Measurements from ENCODE around the gene PDE3B.

The PDE3B gene

GRCh38 chr11:14617241-14618027 lies 26.2 kb upstream of the PDE3B start:
- no peak for DNase-seq (ENCODE audit: low read depth)
- TF ChIP-seq, protein P1, sequence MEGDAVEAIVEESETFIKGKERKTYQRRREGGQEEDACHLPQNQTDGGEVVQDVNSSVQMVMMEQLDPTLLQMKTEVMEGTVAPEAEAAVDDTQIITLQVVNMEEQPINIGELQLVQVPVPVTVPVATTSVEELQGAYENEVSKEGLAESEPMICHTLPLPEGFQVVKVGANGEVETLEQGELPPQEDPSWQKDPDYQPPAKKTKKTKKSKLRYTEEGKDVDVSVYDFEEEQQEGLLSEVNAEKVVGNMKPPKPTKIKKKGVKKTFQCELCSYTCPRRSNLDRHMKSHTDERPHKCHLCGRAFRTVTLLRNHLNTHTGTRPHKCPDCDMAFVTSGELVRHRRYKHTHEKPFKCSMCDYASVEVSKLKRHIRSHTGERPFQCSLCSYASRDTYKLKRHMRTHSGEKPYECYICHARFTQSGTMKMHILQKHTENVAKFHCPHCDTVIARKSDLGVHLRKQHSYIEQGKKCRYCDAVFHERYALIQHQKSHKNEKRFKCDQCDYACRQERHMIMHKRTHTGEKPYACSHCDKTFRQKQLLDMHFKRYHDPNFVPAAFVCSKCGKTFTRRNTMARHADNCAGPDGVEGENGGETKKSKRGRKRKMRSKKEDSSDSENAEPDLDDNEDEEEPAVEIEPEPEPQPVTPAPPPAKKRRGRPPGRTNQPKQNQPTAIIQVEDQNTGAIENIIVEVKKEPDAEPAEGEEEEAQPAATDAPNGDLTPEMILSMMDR (conservative IDR thresholded peaks at IDR 0.05; ENCODE audit: low read length) = no peak
- H3K4me3 ChIP-seq (ENCODE audit: low read length) = no peak overlapping the region

DNA sequence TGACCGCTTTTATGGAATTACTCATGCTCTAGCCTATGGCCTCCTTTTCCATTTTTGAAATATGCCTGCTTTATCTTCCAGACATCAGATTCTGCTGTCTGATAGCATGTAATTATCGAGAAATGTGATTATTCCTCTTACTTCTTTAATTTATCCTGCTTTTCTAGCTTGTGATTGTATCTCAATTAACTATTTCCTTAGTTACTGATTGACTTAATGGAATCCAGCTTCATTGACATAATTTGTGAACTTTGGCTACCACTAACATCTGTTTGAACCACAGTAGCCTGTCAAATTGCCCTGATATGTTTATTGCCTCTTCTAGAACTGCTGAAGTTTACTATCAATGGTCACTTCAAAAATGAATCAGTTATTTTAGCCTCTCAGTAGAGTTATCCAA lies 25.5 kb upstream of the PDE3B start:
- TF ChIP-seq, protein P1 (conservative IDR thresholded peaks at IDR 0.05; ENCODE audit: low read length) = no peak
- H3K4me3 ChIP-seq (ENCODE audit: low read length) = no peak overlapping the region
- DNase-seq (ENCODE audit: low read depth) = no peak

- no peak overlapping the region for H3K4me3 ChIP-seq (ENCODE audit: low read length)
- DNase-seq (ENCODE audit: low read depth) = no peak
- TF ChIP-seq, protein P1 (conservative IDR thresholded peaks at IDR 0.05; ENCODE audit: low read length) = no peak
These were observed 23.7 kb upstream of the PDE3B start for GRCh38 chr11:14619603-14620531.

DNA sequence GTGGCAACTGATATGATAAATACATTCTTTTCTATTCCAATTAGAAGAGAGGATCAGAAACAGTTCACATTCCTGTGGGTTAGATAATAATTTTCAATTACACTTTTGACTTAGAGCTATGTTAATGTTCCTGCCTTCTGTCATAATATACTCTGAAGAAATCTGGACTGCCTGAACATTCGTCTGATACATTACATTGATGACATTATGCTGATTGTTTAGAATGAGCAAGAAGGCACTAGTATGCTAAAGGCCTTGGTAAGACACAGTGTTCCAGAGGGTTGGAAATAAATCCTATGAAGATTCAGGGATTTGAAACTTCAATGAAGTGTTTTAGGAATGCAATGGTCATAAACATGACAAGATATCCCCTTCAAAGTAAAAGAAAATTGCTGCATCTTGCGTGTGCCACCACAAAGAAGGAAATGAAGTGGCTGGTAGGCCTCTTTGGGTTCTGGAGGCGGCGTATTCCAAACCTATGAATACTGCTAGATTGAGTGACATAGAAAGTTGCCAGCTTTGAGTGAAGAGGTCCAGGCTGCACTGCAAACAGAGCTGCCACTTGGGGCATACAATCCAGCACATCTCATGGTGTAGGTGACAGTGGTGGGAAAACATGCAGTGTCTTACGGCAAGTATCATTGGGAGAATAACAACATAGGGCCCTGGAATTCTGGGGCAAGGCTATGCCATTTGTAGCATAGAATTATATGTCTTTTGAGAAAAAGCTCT lies 21.2 kb upstream of the PDE3B start:
- no peak for DNase-seq (ENCODE audit: low read depth)
- no peak overlapping the region for H3K4me3 ChIP-seq (ENCODE audit: low read length)
- TF ChIP-seq, protein P1 (conservative IDR thresholded peaks at IDR 0.05; ENCODE audit: low read length) = no peak

DNA sequence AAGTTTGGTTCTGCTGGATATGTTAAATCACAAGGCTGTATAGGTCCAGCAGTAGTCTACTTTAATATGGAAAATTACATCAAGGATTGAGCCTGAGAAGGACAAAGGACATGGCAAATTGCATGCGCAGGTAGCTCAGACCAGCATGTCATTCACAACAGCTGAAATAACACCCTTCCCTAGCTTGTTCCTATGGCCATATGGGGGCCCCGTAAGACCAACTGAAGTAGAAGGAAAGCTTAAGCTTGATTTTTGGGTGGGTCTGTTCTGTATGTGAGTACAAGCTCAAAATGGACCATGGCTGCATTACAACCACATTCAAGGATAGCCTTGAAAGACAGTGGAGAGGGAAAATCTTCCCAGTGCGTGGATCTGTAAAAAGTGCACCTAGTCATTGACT lies 20.6 kb upstream of the PDE3B start:
- DNase-seq (ENCODE audit: low read depth) = no peak
- TF ChIP-seq, protein P1 (conservative IDR thresholded peaks at IDR 0.05; ENCODE audit: low read length) = no peak
- H3K4me3 ChIP-seq (ENCODE audit: low read length) = no peak overlapping the region

DNA sequence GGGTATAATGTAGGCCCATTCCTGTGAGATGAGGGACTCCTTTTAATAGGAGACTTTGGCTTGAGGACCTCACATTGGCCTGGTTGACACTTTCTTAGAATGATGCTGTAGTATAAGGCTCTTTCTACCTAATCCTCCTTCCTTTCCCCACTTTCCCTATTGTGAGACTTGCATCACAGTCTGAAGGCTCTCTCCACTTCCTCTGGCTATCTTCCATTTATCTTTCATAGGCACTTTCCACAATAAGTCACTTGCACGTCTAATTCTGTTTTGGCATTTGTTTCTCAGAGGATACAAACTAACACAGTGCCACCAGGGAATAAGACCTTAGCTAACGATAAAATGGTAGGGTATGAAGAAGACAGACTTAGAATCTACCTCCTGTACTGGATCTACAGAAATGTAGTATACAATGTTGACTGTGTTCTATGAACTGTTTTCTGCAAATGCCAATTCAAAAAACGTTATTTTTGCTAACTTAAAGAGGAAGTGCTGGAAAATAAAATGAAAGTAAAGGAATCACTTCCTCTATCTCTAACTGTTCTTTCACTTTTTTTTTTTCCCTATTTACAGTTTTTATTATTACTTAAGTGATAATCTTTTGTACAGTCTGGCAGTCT lies 17.9 kb upstream of the PDE3B start:
- no peak for DNase-seq (ENCODE audit: low read depth)
- no peak overlapping the region for H3K4me3 ChIP-seq (ENCODE audit: low read length)
- TF ChIP-seq, protein P1 (conservative IDR thresholded peaks at IDR 0.05; ENCODE audit: low read length) = no peak
